HG02588 (cell line): ENCODE results near the gene NR1I3.

Source experiments
- ATAC-seq: cut with Tn5 transposase; IDR thresholded peaks from one replicate; pipeline ENCODE4 v1.9.1; 2021; ENCODE audit warnings: mild to moderate bottlenecking, moderate library complexity; ENCODE audit not compliant: unreplicated experiment

Gene NR1I3

GRCh38 chr1:161196521-161197451, 41.2 kb downstream of the NR1I3 start:
- ATAC-seq: no peak

- ATAC-seq: no peak
Observed at GRCh38 chr1:161196111-161196510, 41.9 kb downstream of the NR1I3 start.

GRCh38 chr1:161195171-161195570, 42.8 kb downstream of the NR1I3 start:
- no peak for ATAC-seq

GRCh38 chr1:161193561-161194235, 44.3 kb downstream of the NR1I3 start:
- ATAC-seq: no peak

GRCh38 chr1:161192476-161193465, 45.2 kb downstream of the NR1I3 start:
- peak; percentile 60 for ATAC-seq

GRCh38 chr1:161191971-161192370, 46.0 kb downstream of the NR1I3 start:
- ATAC-seq: no peak

- no peak for ATAC-seq
Observed at GRCh38 chr1:161190962-161191521, 47.0 kb downstream of the NR1I3 start.

- no peak for ATAC-seq
Observed at GRCh38 chr1:161189036-161189435, 49.0 kb downstream of the NR1I3 start.

GRCh38 chr1:161188381-161188780, 49.6 kb downstream of the NR1I3 start:
- no peak for ATAC-seq

- ATAC-seq: no peak
Observed at GRCh38 chr1:161187311-161187710, 50.7 kb downstream of the NR1I3 start.

GRCh38 chr1:161185732-161186311, 52.2 kb downstream of the NR1I3 start:
- ATAC-seq: peak; percentile 28

GRCh38 chr1:161185282-161185682, 52.7 kb downstream of the NR1I3 start:
- peak; percentile 59 for ATAC-seq

GRCh38 chr1:161182214-161182613, 55.8 kb downstream of the NR1I3 start:
- peak; percentile 37 for ATAC-seq

GRCh38 chr1:161180639-161181038, 57.4 kb downstream of the NR1I3 start:
- ATAC-seq: no peak

- ATAC-seq: no peak
Observed at GRCh38 chr1:161179698-161180097, 58.3 kb downstream of the NR1I3 start.
